ENCODE measurements around the gene EPB41L4A.

EPB41L4A gene

GRCh38 chr5:112119969-112120368, 299.1 kb downstream of the EPB41L4A start:
- no peak for TF ChIP-seq CTCF (IDR thresholded peaks at IDR 0.05; ENCODE audit: insufficient read depth, low read depth, low read length, missing control alignments)
- H3K4me3 ChIP-seq (ENCODE audit: low read length), result no peak overlapping the region

GRCh38 chr5:112119508-112119907, 299.6 kb downstream of the EPB41L4A start:
- no peak for DNase-seq (ENCODE audit: low read depth)
- no peak for TF ChIP-seq CTCF (IDR thresholded peaks at IDR 0.05; ENCODE audit: insufficient read depth, low read depth, low read length, missing control alignments)
- no peak overlapping the region for H3K4me3 ChIP-seq (ENCODE audit: low read length)

More at GRCh38 chr5:112119969-112120368, 299.1 kb downstream of the EPB41L4A start:
- no peak for DNase-seq (ENCODE audit: low read depth)

- no peak overlapping the region for H3K4me3 ChIP-seq (ENCODE audit: low read length)
- no peak for DNase-seq (ENCODE audit: low read depth)
- no peak for TF ChIP-seq CTCF (IDR thresholded peaks at IDR 0.05; ENCODE audit: insufficient read depth, low read depth, low read length, missing control alignments)
These were observed 301.5 kb downstream of the EPB41L4A start for GRCh38 chr5:112117551-112117950.

- DNase-seq (ENCODE audit: low read depth), result no peak
- no peak for TF ChIP-seq CTCF (IDR thresholded peaks at IDR 0.05; ENCODE audit: insufficient read depth, low read depth, low read length, missing control alignments)
- no peak overlapping the region for H3K4me3 ChIP-seq (ENCODE audit: low read length)
These were observed 302.7 kb downstream of the EPB41L4A start for GRCh38 chr5:112116371-112116770.

GRCh38 chr5:112113565-112113964, 305.5 kb downstream of the EPB41L4A start:
- DNase-seq (ENCODE audit: low read depth), result no peak
- TF ChIP-seq CTCF (IDR thresholded peaks at IDR 0.05; ENCODE audit: insufficient read depth, low read depth, low read length, missing control alignments), result no peak
- no peak overlapping the region for H3K4me3 ChIP-seq (ENCODE audit: low read length)

All from epithelial cell of esophagus (primary cell).